GM19099 (cell line): ENCODE results near the gene TOM1L1.

Source experiments
- POLR2A ChIP-seq: IDR thresholded peaks from 3 replicates; pipeline ENCODE4 v1.6.1; 2011; ENCODE audit warnings: low read depth; ENCODE audit not compliant: insufficient read length; ENCODE audit errors: extremely low read depth

The TOM1L1 gene

GRCh38 chr17:54968262-54968987 lies 67.8 kb downstream of the TOM1L1 start, which contains the start of the genes COX11 and STXBP4:
Gene COX11, minus strand, starts transcription at chr17:54968654. Its CDS starts 8 bp downstream, at chr17:54968646.
Gene STXBP4, plus strand, starts transcription at chr17:54968765. Its CDS starts 17,455 bp downstream, at chr17:54986220.
- TF ChIP-seq POLR2A: peak; percentile 90

- TF ChIP-seq POLR2A: no peak
Observed at GRCh38 chr17:54968988-54969332, 68.3 kb downstream of the TOM1L1 start.

GRCh38 chr17:54969658-54970572 lies 69.3 kb downstream of the TOM1L1 start:
- no peak for TF ChIP-seq POLR2A

GRCh38 chr17:54971147-54971546 lies 70.5 kb downstream of the TOM1L1 start:
- no peak for TF ChIP-seq POLR2A

- TF ChIP-seq POLR2A: no peak
Observed at GRCh38 chr17:54971901-54972300, 71.2 kb downstream of the TOM1L1 start.

GRCh38 chr17:54972406-54973138 lies 71.9 kb downstream of the TOM1L1 start:
- TF ChIP-seq POLR2A: no peak

GRCh38 chr17:54974759-54975158 lies 74.1 kb downstream of the TOM1L1 start:
- no peak for TF ChIP-seq POLR2A

- no peak for TF ChIP-seq POLR2A
Observed at GRCh38 chr17:54976316-54976715, 75.7 kb downstream of the TOM1L1 start.

- TF ChIP-seq POLR2A: no peak
Observed at GRCh38 chr17:54977744-54978143, 77.1 kb downstream of the TOM1L1 start.

GRCh38 chr17:54979657-54980056 lies 79.0 kb downstream of the TOM1L1 start:
- TF ChIP-seq POLR2A: no peak

- TF ChIP-seq POLR2A: no peak
Observed at GRCh38 chr17:54980375-54980774, 79.7 kb downstream of the TOM1L1 start.

GRCh38 chr17:54982399-54982798 lies 81.7 kb downstream of the TOM1L1 start:
- TF ChIP-seq POLR2A: no peak

- no peak for TF ChIP-seq POLR2A
Observed at GRCh38 chr17:54983260-54983659, 82.6 kb downstream of the TOM1L1 start.

GRCh38 chr17:54985476-54985875 lies 84.8 kb downstream of the TOM1L1 start:
- no peak for TF ChIP-seq POLR2A

GRCh38 chr17:54990118-54990517 lies 89.5 kb downstream of the TOM1L1 start:
- no peak for TF ChIP-seq POLR2A
